ENCODE results near the gene HORMAD1. TPM values are rescaled to one million over a fixed set of nuclear protein-coding genes. Genes with fewer than 3 reads are reported as not detected.
A peak's percentile ranks its signal among the peaks of the same experiment; 100 is the strongest.
"Not testable (repeated sequence)": the region's sequence is repeated elsewhere in the genome, so short reads cannot be mapped to it uniquely, and the experiment has no call there.

HORMAD1 gene, protein sequence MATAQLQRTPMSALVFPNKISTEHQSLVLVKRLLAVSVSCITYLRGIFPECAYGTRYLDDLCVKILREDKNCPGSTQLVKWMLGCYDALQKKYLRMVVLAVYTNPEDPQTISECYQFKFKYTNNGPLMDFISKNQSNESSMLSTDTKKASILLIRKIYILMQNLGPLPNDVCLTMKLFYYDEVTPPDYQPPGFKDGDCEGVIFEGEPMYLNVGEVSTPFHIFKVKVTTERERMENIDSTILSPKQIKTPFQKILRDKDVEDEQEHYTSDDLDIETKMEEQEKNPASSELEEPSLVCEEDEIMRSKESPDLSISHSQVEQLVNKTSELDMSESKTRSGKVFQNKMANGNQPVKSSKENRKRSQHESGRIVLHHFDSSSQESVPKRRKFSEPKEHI
- total RNA-seq: 1.4 and 1.6 TPM in 2 replicates

- H3K36me3 Mint-ChIP-seq (ENCODE audit: low read depth): no peaks in the 10 kb centered on the region
- ChIA-PET POLR2A (no interaction called here), CTCF (no interaction called here)
- H3K9me3 Mint-ChIP-seq: no peaks in the 10 kb centered on the region
- no peak within 1 kb of the TSS for H3K4me3 Mint-ChIP-seq
- TF ChIP-seq CTCF (IDR thresholded peaks at IDR 0.05): no peak
- ATAC-seq (ENCODE audit: low read depth) (no peak), DNase-seq (no peak)
- H3K4me1 Mint-ChIP-seq: no peaks in the 10 kb centered on the region
- H3K27me3 Mint-ChIP-seq: no peaks in the 10 kb centered on the region
- intact Hi-C loops (cut with micrococcal nuclease): no loop called here
- no peak within 1 kb of the TSS for H3K27ac Mint-ChIP-seq
Observed at GRCh38 chr1:150720703-150721102, at the start of gene HORMAD1. Gene HORMAD1, minus strand, starts transcription at chr1:150720895. Its CDS starts 1,390 bp downstream, at chr1:150719505.

DNA sequence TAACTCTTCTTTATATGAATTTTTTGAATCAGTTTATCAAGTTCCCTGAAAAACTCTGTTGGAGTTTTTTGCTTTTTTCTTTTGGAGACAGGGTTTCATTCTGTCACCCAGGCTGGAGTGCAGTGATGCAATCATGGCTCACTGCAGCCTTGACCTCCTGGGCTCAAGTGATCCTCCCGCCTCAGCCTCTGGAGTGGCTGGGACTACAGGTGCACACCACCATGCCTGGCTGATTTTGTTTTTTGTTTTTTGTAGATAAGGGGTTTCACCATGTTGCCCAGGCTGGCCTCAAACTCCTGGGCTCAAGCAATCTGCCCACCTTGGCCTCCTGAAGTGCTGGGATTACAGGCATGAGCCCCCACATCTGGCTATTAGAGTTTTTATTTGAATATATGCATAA, 47.0 kb upstream of the HORMAD1 start:
- H3K4me3 Mint-ChIP-seq; DNase-seq; CTCF ChIA-PET; H3K27me3 Mint-ChIP-seq; POLR2A ChIA-PET; H3K9me3 Mint-ChIP-seq; ATAC-seq (ENCODE audit: low read depth); H3K27ac Mint-ChIP-seq: not testable (repeated sequence)
- intact Hi-C loops (cut with micrococcal nuclease): loop anchor here (10.0 kb wide), 1 partner anchor 203 kb away; no protein-coding TSS in a partner anchor
- Mint-ChIP-seq H3K36me3 (ENCODE audit: low read depth) (peaks cover 20% of the 10 kb centered on the region), H3K4me1 (peaks cover 44% of the 10 kb centered on the region)

DNA sequence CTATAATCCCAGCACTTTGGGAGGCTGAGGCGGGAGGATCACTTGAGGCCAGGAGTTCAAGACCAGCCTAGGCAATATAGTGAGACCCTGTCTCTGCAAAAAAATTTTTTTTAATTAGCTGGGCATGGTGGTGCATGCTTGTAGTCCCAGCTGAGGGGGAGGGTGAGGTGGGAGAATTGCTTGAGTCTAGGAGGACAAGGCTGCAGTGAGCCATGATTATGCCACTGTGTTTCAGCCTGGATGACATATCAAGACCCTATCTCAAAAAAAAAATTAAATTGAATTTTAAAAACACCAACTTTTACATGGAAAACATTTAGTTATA, 45.2 kb upstream of the HORMAD1 start:
- CTCF ChIA-PET: interaction anchor here (1.4 to 4.7 kb wide), 2 partner anchors 156 to 205 kb away, joined by 3 to 22 read pairs; no protein-coding TSS in a partner anchor
- not testable (repeated sequence) for DNase-seq, H3K9me3 Mint-ChIP-seq, H3K27me3 Mint-ChIP-seq
- peak; percentile 16 for ATAC-seq (ENCODE audit: low read depth)
- Mint-ChIP-seq H3K4me3 (peak overlapping the region; percentile 93), H3K4me1 (peaks cover 55% of the 10 kb centered on the region), H3K36me3 (ENCODE audit: low read depth) (peaks cover 31% of the 10 kb centered on the region), H3K27ac (peak overlapping the region; percentile 97)
- POLR2A ChIA-PET: interaction anchor here (0.6 to 3.4 kb wide), 13 partner anchors 9 to 210 kb away, joined by 3 to 10 read pairs (median 4); partner anchors contain the start of genes ARNT, CERS2, ENSA and GOLPH3L
- intact Hi-C loops (cut with micrococcal nuclease): loop anchor here (2.0 to 10.0 kb wide), 3 partner anchors 47 to 213 kb away; no protein-coding TSS in a partner anchor

DNA sequence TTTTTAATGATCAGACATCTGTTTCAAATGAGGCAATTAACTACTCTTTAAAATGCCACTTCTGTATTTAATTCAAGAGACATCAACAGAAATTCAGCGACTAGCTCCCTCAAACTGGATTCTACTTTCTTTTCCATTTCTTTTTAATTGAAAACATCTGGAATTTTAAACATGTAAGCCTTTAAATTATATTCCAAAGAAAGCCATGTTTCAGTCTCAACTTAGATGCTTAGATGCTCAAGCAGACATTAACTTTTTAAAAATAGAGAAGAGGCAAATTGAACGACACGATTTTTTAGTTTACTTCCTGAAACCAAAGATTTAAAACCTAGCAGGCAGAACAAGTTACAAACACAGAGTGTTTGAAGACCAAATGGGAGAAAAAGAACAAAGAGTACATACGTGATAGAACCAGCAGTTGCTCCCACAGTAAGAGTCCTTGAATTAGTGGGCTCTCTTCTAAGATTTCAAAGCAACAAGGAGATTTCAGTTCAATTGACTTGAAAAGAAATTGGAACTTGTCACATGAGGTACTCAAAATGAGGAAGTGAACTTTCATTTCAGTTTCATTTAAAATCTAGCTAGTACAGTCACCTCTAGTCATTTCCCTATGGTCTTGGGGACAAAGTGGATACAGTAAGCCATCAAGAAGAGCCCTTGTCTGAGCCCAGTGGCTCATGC, 44.7 kb upstream of the HORMAD1 start, which contains the start of gene CTSS:
Gene CTSS (minus strand): TSS at position 483 of the 681 bp plus-strand sequence. CDS start 1,015 bp downstream, outside the sequence.
- Mint-ChIP-seq H3K27me3 (no peaks in the 10 kb centered on the region), H3K36me3 (ENCODE audit: low read depth) (peaks cover 36% of the 10 kb centered on the region), H3K4me1 (peaks cover 55% of the 10 kb centered on the region), H3K9me3 (no peaks in the 10 kb centered on the region), H3K4me3 (peak within 1 kb of the TSS; percentile 93), H3K27ac (peak within 1 kb of the TSS; percentile 97)
- ATAC-seq (ENCODE audit: low read depth) (peak; percentile 88), DNase-seq (no peak)
- ChIA-PET CTCF (interaction anchor here (0.6 to 4.7 kb wide), 3 partner anchors 156 to 535 kb away, joined by 3 to 22 read pairs (median 3); no protein-coding TSS in a partner anchor), POLR2A (interaction anchor here (0.5 to 3.4 kb wide), 22 partner anchors 9 to 701 kb away, joined by 3 to 13 read pairs (median 4); partner anchors contain the start of genes ARNT, CERS2, ENSA and GOLPH3L)
- no peak for TF ChIP-seq CTCF (IDR thresholded peaks at IDR 0.05)
- intact Hi-C loops (cut with micrococcal nuclease): loop anchor here (2.0 to 10.0 kb wide), 3 partner anchors 47 to 213 kb away; no protein-coding TSS in a partner anchor

- H3K4me3 Mint-ChIP-seq: peak overlapping the region; percentile 93
- ATAC-seq (ENCODE audit: low read depth): peak; percentile 16
- ChIA-PET CTCF (interaction anchor here (0.6 to 4.7 kb wide), 2 partner anchors 157 to 536 kb away, joined by 3 to 22 read pairs; no protein-coding TSS in a partner anchor), POLR2A (interaction anchor here (0.5 to 3.4 kb wide), 13 partner anchors 8 to 490 kb away, joined by 3 to 10 read pairs (median 4); partner anchors contain the start of genes ARNT, CERS2, ENSA and PSMD4)
- H3K4me1 Mint-ChIP-seq: peaks cover 63% of the 10 kb centered on the region
- no peak for TF ChIP-seq CTCF (IDR thresholded peaks at IDR 0.05)
- DNase-seq: no peak
- H3K27me3 Mint-ChIP-seq: no peaks in the 10 kb centered on the region
- peak overlapping the region; percentile 97 for H3K27ac Mint-ChIP-seq
- no peaks in the 10 kb centered on the region for H3K9me3 Mint-ChIP-seq
- peaks cover 43% of the 10 kb centered on the region for H3K36me3 Mint-ChIP-seq (ENCODE audit: low read depth)
- intact Hi-C loops (cut with micrococcal nuclease): loop anchor here (2.0 to 10.0 kb wide), 3 partner anchors 48 to 214 kb away; no protein-coding TSS in a partner anchor
Observed at GRCh38 chr1:150764617-150765101, 44.0 kb upstream of the HORMAD1 start.
